Stimulated activated CD4-positive, alpha-beta T cell treated with anti-CD3 and anti-CD28 coated beads, Interleukin-2, amount 100 ng/mL, for 4 hours (primary cell): ENCODE results near the gene NTN1.
"Not testable (repeated sequence)": the region's sequence is repeated elsewhere in the genome, so short reads cannot be mapped to it uniquely, and the experiment has no call there.

Experiments
- DNase-seq: peaks from one replicate; pipeline ENCODE4 v3.0.0-alpha.2; 2020; ENCODE audit warnings: low read depth

Gene NTN1

DNA sequence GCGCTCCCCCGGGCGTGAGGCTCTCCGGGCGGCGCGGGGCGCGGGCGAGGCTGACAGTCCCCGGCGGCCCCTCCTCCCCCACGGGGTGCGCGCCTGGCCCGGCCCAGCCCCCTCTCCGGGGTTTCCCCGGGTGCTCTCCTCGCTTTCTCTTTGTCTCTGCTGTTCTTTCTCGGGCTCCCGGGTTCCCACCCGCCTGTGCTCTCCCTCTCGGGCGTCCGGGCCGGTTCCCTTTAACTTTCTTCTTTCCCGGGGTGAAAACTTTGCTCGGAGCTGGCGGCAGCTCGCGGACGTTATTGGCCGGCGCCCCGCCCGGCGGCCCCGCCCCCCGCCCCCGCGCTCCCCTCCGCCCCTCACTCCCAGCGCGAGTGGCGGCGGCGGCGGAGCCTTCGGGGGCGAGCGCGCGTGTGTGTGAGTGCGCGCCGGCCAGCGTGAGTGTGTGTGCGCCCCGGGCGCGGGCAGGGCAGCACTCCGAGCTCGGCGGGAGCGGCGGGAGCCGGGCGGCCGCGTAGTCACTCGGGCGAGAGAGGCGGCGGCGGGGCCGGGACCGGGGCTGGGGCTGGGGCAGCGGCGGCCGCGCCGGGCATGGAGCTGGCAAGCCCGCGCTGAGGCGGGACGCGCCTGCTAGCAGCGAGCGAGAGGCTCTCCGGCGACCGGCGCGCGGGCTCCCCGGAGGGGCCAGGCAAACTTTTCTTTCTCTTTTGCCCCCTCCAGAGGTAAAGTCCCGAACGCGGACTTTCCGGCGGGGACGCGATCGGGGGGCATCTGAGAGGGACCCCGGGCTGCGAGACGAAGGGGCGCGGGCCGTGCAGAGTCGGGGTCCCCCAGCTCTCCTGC is at the start of gene NTN1:
NTN1 (plus strand) TSS at position 353 of the 834 bp plus-strand sequence. CDS start 864 bp downstream, outside the sequence.
- peak; percentile 57 for DNase-seq

DNA sequence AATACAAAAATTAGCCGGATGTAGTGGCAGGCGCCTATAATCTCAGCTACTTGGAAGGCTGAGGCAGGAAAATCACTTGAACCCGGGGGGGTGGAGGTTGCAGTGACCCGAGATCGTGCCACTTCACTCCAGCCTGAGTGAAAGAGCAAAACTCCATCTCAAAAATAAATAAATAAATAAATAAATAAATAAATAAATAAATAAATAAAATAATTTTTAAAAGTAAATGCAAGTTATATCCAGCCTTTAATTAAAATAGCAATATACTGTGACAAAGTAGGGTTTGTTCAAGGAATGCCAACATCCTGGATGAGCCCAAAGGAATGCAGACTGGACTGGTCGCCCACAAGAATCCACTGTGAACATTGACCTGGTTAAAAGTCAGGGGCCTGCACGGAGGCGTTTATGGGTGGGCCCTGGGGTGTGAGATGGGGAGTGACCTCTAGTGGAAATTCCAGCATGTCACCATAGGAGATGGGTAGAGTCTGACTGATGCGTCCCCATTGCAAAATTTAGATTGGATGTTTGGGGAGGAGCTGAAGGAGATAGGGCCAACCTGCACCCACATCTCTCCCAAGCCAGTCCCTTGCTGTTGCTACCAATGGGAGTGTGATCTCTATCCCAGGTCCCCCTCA is 46.1 kb upstream of the NTN1 start:
- no peak for DNase-seq

DNA sequence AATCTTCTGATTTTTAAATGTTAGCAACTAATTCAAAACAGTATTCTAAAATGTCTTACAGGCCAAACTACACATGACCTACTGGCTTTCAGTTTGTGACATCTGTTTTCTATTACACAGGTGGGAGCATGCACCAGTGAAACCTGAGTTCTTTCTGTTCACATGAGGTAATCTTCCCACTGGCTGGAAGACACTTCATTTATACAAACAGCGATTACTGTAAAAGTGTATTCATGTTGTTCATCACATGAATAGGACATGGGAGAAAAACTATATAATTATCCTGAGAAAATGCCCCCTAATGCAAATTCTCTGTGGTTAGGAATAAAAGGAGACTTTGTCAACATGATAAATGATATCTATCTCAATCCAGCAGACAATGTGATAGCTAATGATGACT is 44.7 kb upstream of the NTN1 start:
- no peak for DNase-seq

DNA sequence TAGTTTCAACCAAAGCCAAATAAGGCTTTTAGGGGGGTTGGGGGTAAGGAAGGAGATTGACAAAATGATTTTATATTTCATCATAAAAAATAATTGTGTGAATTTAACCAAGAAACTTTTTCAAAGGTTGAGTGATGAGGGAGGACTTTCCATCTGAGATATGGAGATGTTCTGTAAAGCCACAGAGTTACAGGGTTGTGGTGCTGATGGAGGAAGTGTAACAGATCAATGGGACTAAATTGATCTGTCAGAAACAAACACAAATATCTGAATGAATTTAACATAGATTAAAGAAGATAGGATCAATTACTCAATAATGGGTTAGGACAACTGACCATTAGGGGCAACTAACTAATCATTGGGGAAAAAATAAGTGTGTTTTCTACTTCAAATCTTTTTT is 41.6 kb upstream of the NTN1 start:
- no peak for DNase-seq

DNA sequence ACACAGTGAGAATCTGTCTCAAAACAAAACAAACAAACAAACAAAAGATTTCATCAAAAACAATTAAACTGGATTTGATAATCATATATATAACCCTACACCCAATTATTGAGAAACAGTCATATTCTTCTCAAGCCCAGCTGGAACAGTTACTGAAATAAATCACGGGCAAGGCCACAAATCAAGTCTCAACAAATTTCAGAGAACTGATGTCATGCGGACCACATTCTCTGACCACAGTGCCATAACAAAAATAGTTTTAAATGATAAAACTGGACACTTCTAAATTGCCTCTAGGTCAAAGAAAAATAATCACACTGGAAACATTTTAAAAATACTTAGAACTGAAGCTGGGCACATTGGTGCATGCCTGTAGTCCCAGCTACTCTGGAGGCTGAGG is 39.9 kb upstream of the NTN1 start:
- no peak for DNase-seq

DNA sequence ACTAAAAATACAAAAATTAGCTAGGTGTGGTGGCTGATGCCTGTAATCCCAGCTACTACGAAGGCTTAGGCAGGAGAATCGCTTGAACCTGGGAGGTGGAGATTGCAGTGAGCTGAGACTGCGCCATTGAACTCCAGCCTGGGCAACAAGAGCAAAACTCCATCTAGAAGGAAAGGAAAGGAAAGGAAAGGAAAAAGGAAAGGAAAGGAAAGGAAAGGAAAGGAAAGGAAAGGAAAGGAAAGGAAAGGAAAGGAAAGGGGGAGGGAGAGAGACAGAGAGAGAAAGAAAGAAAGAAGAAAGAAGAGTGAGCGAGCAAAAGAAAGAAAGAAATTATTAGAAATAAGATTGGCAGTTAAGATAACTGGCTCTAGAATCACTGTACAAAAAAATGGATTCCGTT is 37.1 kb upstream of the NTN1 start:
- DNase-seq, result not testable (repeated sequence)

DNA sequence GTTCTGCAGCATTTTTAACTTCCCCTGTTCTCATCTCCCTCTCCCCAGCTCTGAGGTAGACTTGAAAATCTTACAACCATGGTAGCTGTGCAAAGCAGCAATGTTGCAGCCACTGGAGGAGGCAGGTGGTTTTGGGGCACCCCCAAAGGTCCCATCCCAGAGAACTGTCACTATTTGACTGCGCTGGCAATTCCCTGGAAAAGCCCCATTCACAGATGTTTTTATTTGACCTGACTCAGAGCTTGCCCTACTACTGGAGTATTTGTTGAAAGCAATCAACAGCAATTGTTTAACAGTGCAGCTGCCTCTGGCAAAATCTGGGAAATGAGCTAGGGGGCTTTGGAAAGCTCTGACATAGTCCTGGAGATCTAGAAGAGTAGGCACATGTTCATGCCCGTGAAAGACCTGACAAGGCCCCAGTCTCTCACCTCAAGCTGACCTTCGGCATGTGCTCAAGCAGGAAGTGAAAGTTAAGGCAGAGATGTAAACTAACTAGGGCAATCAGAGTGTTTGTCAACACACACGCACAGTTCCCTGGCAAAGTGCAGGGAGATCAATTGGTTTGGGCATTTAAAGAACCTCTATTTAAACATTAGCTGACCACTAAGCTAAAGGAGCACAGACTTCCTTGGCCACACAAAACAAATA is 36.1 kb upstream of the NTN1 start:
- DNase-seq, result no peak

DNA sequence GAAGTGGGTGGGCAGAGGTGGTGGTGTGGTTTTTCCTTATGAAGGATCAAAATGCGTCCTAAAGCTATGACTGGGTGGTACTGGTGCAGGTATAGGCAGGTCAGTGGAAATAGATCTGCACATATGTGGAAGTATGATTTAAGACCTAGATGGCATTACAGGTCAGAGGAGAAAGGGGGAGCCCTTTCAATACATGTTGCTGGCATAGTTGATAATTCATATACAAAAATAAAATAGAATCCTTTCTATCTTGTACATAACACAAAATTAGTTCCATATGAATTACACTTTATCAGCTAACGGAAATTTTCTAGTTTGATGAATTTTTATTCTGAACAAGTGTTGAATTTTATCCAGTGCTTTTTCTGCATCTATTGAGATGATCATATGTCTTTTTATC is 35.0 kb upstream of the NTN1 start:
- DNase-seq, result no peak

DNA sequence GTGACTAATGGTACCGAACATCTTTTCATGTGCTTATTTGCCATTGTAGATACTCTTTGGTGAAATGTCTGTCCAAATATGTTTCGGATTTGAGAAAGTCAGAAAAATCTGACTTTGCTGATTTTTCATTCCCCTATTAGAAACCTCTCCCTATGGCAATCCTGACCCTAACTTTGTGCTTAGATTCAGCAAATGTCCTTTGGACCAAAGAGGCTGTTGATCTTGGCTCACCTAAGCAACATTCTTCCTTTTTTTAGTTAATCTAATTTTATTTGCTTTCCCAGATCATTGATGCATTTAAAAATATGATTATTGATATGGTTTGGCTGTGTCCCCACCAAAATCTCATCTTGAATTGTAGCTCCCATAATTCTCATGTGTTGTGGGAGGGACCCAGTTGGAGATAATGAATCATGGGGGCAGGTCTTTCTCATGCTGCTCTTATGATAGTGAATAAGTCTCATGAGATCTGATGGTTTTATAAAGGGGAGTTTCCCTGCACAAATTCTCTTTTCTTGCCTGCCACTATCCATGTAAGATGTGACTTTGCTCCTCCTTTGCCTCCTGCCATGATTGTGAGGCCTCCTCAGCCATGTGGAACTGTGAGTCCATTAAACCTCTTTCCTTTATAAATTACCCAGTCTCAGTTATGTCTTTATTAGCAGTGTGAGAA is 32.9 kb upstream of the NTN1 start:
- not testable (repeated sequence) for DNase-seq

DNA sequence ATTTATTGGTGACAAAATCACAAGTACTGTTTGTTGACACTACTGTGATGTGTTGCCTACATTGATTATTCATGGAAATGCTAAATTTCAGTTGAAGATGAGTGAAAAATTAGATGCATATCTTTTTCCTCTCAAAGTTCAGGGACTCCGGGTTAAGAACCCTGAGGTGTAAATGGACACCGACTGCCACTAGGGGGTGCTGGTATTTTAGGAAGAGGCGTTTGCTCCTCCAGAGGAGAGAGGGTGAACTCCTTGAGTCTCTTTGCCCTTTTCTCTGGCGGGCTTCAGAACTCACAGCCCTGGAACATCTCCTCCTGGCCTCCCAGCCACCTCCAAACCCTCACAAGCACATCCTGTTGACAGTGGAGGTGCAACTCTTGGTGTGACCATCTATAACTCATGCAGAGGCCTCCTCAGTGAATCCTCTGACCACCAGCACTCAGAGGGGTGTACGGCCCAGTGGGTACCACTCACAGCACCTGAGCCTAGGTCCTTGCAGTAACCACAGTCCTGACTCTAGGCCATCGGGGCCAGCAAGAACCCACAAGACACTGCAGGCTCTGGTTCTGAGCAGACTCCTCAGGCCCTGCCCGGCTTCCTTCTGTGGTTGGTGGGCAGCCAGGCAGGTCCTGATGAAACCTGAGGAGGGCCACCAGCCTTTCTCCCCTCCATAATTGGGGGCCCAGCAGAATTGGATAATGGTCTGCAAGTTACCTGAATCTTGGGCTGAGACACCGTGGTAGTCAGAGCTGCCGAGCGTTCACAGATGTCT is 29.6 kb upstream of the NTN1 start:
- peak; percentile 52 for DNase-seq

DNA sequence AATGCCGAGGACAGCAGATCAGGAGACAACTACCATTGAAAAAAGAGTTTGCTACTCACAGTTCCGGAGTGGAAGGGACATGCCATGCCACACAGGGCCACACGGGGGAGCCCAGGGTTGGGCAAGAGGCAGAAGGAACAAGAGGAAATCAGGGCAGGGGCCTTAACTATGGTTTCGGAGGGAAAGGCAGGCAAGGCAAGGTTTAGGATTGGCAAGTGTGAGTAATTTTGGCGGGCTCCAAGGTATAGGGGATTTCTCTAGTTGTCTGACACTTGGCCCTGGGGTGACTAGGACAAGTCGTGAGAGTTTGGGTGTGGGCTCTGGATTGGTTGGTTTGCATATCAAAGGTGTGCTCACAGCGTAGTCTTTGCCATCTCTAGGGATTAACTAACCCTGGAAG is 27.0 kb upstream of the NTN1 start:
- peak; percentile 35 for DNase-seq

DNA sequence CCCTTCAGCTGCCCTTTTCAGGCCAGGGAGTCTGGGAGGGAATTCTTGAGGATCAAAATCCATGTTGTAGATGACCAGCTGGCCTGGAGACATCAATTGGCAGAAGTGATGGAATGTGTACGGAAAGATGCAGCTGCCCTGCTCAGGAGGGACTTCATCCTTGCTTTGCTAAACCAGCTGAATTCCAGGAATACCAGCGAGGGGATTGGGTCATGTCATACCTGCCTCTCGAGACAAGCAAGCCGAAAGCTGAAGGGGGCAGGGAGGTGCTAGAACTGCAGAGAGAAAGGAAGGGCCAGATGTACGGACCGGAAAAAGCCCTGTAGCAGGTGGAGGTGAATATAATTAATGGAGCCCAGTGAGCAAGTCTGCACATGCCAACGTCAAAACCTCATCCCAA is 25.6 kb upstream of the NTN1 start:
- no peak for DNase-seq

DNA sequence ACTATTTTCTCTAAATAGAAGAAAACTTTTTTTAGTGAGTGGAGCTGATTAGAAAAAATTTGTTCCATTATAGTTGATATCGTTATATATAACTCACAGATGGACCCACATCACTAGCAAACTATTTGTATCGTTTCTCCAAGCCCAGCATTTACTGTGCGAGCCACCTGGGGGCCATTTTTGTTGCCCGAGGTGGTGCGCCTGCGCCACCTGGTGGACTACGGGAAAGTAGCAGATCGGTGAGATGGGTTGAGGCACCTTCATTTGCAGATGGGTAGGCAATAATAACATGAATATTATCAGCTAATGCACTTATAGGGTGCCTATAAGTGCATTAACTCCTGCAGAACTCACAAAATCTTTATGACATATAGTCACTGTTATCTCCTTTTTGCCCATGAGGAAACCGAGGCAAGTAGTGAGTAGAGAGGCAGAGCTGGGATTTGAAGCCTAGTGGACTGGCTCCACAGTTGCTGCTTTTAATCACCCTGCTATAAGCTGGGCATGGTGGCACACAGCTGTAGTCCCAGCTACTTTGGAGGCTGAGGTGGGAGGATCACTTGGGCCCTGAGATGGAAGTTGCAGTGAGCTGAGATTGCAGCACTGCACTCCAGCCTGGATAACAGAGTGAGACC is 23.2 kb upstream of the NTN1 start:
- peak; percentile 71 for DNase-seq

DNA sequence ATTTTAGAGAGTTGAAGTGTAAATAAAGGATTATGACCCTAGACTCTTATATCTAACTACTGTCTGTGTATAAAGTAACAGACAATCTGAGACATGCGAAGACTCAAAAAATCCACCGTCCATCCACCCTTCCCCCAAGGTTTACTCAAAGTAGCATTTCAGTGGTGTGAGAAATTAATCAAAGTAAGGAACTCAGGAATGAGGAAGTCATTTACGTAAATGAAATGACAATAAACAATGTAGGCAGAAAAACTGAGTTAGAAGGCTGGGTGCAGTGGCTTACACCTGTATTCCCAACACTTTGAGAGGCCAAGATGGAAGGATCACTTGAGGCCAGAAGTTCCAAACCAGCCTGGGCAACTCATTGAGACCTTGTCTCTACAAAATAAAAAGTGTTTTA is 19.8 kb upstream of the NTN1 start:
- DNase-seq, result no peak

DNA sequence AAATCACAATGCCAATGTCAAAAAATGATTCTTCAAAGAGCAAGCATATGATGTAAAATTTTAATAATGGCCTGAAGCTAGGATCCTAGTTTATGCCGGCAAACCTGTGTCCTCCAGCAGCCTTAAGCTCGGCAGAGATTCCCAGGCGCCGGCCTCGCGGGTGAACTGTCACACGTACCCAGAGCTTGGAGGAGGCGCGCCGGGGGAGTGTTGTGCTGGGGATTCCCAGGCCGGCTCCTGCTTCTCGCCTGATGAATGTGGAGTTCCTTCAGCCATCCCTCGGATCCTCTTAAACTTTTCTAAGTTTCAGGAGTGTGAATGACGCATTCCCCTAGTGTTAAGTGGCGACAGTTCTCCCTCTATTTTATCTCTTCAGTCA is 19.1 kb upstream of the NTN1 start:
- DNase-seq, result no peak

DNA sequence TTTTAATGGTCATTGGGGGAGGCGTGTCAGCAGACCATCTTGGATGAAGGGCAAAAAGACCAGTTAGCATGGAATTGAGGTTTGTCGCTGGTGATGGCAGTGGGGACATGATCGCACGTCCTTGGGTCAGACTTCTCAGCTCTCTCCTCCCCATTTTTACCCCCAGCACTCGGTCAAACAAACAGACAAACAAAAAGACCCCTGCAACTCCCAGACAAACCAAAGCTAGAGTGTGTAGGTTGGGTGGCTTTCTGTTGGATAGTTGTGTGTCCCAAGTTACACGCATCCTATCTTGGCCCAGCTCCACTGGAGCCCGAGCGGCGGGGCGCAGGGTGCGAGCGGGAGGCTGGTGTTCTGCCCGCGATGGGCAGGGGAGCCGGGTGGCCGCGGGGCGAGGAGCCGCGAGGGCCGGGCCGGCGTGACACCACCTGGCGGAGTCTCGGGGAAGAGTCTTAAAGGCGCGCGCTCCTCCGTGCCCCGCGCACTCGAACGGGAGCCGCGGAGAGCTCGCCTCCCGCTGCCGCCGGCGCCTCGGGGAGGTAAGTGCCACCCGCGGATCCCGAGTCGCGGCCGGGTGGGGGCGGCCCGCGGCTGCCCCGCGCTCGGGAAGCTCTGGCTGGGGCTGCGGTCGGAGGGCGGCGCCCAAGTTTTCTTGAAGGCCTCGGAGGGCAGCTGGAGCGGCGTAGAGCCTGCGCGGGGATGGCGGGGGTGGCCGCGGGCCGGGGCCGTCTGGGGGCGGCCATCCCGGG is 18.5 kb upstream of the NTN1 start:
- no peak for DNase-seq

DNA sequence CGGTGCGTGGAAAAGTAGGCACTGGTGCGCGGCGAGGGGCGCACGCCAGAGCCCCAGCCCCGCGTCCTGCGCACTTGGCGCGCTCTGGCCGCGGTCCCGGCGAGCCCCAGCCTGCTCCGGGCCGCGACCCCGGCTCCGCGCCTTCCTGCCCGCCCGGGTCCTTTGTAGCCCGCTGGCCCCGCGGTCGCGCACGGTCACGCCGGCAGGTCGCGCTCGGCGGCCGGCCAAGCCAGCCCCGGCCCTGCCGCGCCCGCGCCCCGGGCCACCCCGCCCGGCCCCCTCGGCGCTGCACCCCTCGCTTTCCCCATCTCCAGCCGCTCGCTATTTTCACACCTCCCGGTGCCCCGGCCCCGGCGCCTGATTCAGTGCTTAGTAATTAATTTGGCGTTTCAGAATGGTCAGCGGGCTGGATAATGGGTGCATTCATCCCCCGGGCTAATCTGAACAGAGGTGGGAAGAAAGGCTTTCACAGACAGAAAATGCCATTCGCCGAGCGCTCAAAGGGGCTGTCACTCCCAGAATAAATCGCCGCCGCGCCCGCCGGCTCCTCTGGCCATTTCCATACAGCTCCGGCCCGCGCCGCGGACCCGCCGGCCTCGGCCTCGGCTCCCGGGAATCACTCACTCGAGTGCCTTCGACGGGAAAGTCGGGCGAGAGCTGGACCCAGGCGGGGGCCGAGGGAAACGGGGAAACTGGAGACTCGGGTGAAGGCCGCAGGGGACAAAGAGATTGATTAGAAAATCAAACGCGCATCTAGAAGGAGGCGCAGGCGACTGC is 17.8 kb upstream of the NTN1 start:
- no peak for DNase-seq

DNA sequence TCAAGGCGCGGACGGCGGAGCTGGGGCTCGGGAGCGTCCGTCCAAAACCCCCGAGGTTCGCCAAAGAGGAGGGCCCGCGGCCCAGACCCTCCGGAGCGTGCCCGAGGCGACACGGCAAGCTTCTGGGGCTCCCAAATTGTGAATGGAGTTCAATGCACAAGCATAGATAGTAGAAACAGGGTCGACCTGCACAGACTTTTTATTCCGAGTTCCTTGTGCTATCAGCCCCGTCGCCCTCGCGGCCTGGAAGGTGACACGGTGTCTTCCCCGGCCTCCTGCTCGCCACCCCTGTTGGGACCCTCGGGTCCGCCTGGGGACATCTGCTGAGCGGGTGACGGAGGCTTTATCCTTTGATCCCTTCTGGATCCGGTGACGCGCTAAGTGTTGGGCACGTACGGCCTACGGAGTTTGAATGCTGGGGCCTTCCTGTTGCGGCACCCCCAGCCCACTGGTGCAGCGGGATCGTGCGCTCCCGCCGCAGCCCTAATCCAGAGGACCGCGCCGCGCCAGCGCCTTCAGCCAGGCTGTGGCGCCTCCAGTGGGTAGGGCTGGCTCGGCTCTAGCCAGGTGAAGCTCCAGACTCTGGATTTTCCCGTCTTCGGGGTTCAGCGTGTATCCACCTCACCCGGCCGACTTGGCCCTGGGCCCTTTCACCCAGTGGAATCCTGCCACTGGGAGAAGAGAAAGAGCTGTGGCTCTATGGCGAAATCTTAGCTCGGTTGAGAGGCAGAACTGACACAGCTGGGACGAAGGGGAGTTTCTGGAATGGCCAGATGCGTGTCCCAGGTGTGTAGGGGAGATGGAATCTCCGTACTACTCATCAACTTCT is 17.0 kb upstream of the NTN1 start:
- no peak for DNase-seq

DNA sequence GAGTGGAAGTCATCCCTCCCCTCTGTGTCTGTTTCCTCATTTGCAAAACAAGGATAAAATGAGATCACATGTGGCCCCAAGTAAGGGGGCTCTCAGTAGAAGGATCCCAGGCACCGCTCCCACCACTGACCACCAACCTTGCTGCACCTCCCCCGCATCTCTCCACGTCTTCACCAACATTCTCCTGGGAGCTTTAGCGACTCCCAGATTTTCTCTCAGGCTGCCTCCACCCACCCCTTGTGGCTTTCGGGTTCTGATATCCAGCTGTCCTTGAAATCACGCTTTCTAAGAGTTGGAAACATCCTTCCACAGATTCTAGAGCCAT is 16.4 kb upstream of the NTN1 start:
- DNase-seq, result no peak
